Skin epidermis (tissue), 12 donors: ENCODE measurements around the gene APBB3.
"Not testable (repeated sequence)": the region's sequence is repeated elsewhere in the genome, so short reads cannot be mapped to it uniquely, and the experiment has no call there.

Experiments used
- H3K27ac ChIP-seq, 21 experiments: fragments of 200-600 bp; sonication (generic) in 11 of 21; one replicate each; pipeline ENCODE4 v1.5.0; 2020; ENCODE audit warnings: mild to moderate bottlenecking in 3 of 21, inconsistent platforms in 2 of 21, moderate library complexity in 2 of 21
- H3K4me3 ChIP-seq, 7 experiments: fragments of 200-600 bp; sonication (generic) in 2 of 7; one replicate each; pipeline ENCODE4 v1.5.0; 2020; ENCODE audit warnings: inconsistent platforms in 2 of 7, mild to moderate bottlenecking in 2 of 7, moderate library complexity in 1 of 7

The APBB3 gene, protein sequence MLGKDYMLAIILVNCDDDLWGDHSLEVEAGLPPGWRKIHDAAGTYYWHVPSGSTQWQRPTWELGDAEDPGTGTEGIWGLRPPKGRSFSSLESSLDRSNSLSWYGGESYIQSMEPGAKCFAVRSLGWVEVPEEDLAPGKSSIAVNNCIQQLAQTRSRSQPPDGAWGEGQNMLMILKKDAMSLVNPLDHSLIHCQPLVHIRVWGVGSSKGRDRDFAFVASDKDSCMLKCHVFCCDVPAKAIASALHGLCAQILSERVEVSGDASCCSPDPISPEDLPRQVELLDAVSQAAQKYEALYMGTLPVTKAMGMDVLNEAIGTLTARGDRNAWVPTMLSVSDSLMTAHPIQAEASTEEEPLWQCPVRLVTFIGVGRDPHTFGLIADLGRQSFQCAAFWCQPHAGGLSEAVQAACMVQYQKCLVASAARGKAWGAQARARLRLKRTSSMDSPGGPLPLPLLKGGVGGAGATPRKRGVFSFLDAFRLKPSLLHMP

DNA sequence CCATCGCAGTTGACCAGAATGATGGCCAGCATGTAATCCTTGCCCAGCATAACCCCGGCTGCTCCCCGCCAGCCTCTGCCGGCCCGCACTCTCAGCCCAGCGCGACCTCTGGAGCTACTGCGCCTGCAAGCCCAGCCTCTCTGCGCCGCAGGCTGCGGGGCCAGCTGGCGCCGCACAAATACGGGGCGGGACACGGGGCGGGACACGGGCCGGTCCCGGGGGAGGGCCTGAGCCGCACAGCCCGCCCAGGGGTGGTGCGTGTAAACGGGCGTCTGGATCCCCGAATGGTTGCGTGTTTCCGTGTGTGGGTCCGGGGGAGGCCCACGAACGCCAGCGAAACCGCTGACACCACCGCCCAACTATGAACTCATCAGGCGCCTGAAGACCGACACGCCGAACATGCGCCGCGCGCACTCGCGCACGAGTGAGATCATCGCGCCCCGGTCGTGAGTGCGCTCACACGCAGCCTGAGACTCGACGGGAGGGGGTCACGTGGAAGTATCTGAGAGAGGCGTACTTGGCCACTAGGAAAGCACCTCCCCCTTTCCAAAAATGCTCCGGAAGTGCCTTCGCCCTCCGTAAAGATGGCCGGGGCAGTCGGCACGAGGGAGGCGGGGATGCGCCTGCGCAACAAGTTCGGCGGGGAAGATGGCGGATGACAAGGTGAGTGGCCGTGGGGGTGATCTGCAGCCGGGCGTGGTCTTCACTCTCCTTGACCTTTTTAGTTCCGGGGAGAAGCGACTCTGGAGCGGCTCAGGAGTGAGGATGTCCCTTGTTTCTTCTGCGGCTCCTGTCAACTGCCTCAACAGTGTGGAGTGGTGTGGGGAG, at the start of gene APBB3, which contains the start of gene SLC35A4:
Gene APBB3, minus strand, starts transcription at position 403 of the 828 bp plus-strand sequence. Its CDS starts 353 bp downstream, at position 50.
Gene SLC35A4, plus strand, starts transcription at position 633 of the 828 bp plus-strand sequence. CDS start 2,342 bp downstream, outside the sequence.
- H3K4me3 ChIP-seq, result peak within 1 kb of the TSS; percentile 58 to 85 (median 65)
- peak within 1 kb of the TSS; percentile 43 to 95 (median 89) for H3K27ac ChIP-seq

DNA sequence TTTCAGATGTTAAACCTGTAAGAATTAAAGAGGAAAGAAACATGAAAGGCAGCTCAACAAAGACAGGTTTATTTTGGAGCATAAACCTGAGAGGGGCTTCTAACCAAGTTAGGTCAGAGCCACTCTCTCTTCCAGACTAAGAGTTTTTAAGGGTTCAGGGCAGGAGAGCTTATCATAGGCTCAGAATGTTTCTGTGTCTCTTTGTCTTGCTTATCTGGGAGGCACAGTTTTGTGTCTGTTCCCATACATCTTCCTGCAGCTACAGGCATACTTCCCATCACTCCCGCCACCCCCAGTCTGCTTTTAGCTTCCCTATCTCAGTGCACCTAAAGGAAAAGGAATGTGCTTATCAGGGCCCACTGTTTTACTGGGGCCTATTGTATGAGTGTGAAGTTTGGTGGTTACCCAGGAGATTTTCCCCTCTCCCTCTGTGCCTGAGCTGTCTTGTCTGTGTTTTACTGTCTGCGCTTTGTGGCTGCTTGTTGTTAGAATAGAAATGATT, 46.7 kb upstream of the APBB3 start:
- Histone ChIP-seq H3K4me3 (no peak overlapping the region), H3K27ac (peak overlapping the region in 16 of 21 experiments; percentile 4 to 75 (median 56))

DNA sequence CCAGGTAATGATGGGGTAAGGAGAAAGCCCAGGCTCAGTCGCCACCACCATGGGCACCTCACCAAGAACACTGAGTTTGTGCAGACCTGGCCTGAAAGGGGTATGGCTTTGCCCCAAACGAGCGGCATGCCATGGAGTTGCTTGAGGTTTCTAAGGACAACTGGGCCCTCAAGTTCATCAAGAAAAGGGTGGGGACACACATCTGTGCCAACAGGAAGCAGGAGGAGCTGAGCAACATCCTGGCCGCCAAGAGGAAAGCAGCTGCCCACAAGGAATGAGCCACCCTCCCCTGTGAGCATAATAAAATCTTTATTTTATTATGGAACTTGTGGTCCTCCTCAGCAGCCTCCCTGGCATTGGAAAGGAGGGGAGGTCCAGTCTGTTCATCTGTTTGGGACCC, 44.7 kb upstream of the APBB3 start:
- Histone ChIP-seq H3K4me3 (no peak overlapping the region), H3K27ac (peak overlapping the region in 17 of 21 experiments; percentile 1 to 70 (median 38))

DNA sequence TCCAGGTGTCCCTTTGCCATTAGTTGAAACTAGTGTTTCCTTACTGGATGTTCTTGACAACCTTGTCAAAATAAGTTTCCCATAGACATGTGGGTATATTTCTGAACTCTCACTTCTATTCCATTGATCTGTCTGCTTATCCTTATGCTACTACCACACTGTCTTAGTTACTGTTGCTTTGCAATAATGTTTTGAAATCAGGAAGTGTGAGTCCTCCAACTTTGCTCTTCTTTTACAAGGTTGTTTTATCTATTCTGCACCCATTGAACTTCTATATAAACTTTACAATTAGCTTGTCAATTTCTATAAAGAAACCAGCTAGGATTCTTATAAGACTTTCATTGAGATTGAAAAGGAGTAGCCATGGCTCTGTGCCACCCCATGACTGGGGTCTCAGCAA, 44.3 kb upstream of the APBB3 start:
- Histone ChIP-seq H3K4me3 (no peak overlapping the region), H3K27ac (peak overlapping the region in 13 of 21 experiments; percentile 12 to 70 (median 41))

DNA sequence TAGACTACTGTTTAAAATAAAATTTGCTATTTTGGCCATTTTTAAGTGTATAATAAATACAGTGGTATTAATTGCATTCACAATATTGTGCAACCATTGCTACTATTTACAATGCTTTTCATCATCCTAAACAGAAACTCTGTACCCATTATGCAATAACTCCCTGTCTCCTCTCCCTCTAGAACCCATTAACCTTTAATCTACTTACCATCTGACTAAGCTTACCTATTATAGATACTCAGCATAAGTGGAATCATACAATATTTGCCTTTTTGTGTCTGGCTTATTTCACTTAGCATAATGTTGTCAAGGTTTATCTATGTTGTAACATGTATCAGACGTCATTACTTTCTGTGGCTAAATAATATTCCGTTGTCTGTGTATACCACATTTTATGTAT, 42.6 kb upstream of the APBB3 start:
- Histone ChIP-seq H3K27ac (no peak overlapping the region), H3K4me3 (no peak overlapping the region)

DNA sequence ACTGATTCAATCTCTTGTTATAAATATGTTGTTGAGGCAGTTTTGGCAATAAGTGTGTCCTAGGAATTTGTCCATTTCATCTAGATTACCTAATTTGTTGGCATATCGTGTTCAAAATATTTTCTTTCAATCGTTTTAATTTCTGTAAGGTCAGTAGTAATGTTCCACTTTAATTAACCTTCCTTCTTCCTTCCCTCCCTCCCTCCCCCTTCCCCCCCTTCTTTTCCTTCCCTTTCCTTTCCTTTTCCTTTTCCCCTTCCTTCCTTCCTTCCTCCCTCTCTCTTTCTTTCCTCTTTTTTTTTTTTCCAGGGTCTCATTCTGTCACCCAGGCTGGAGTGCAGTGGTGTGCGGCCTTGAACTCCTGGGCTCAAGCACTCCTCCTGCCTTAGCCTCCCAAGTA, 41.5 kb upstream of the APBB3 start:
- no peak overlapping the region for H3K4me3 ChIP-seq
- peak overlapping the region in 1 of 21 experiments; percentile 21 for H3K27ac ChIP-seq

DNA sequence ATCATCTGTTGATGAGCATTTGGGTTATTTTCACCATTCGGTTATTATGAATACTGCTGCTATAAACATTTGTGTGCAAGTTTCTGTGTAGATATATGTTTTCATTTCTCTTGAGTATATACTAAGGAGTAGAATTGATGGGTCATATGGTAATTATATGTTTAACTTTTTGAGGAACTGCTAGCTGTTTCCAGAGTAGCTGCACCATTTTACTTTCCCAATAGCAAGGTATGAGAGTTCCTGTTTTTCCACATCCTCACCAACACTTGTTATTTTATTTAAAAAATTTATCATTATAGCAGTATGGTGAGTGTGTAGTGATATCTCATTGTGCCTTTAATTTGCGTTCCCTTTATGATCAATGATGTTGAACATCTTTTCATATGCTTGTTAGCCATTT, 39.3 kb upstream of the APBB3 start:
- Histone ChIP-seq H3K4me3 (no peak overlapping the region), H3K27ac (peak overlapping the region in 2 of 21 experiments; percentile 5 to 23)

DNA sequence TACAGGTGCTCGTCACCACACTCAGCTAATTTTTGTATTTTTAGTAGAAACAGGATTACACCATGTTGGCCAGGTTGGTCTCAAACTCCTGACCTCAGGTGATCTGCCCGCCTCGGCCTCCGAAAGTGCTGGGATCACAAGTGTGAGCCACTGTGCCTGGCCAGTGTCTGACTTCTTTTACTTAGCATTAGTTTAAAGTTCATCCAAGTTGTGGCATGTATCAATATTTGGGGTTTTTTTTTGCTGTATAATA, 39.0 kb upstream of the APBB3 start:
- peak overlapping the region in 4 of 21 experiments; percentile 5 to 23 (median 14) for H3K27ac ChIP-seq
- H3K4me3 ChIP-seq, result not testable (repeated sequence)

DNA sequence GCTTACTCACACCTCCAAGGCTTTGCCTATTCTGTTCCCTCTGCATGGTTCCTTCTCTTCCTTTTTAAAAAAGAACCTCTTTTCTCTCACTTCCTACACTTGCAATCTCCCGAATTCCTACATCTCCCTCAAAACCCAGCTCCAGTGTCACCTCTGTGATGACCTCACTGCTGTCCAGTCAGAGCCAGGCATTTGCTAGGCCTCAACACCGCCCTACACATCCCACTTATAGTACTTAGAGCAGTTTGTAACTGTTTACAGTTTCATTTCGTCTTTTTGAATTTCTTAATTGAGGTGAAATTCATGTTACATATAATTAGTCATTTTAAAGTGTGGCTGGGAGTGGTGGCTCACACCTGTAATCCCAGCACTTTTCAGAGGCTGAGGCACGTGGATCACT, 37.7 kb upstream of the APBB3 start:
- no peak overlapping the region for H3K4me3 ChIP-seq
- peak overlapping the region in 5 of 21 experiments; percentile 31 to 71 (median 53) for H3K27ac ChIP-seq

DNA sequence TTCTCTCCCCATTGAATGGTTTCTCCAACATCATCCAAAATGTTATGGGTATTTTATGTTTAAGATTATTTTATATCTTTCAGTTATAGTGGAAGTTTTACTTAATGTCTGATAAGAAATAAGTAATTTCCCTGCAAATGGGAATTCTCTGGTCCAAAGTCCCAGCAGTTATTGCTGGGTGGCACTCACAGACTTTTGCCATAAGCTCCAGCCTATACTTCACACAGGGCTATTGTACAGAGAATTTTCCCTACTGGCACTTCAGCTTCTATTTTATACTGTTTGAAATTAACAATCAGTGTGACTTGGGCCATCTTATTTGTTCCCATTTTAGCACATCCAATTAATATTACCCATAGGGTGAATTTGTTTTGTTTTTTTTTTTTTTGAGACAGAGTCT, 35.7 kb upstream of the APBB3 start:
- H3K4me3 ChIP-seq, result no peak overlapping the region
- no peak overlapping the region for H3K27ac ChIP-seq

DNA sequence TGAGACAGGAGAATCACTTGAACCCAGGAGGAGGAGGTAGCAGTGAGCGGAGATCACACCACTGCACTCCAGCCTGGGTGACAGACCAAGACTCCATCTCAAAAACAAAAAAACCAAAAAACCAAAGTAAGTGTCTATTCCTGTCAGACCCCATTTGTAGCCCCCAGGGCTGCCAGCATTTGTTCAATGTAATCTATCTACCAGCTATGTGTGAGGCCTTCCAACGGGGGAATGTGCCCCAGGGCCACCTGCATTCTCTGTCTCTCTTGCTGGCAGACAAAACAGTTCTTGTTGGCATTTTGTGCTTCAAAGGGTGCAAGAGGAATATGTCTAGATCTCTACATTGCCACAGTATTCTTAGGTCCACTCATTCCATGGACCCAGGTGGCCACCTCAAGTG, 34.4 kb upstream of the APBB3 start:
- no peak overlapping the region for H3K4me3 ChIP-seq
- no peak overlapping the region for H3K27ac ChIP-seq

DNA sequence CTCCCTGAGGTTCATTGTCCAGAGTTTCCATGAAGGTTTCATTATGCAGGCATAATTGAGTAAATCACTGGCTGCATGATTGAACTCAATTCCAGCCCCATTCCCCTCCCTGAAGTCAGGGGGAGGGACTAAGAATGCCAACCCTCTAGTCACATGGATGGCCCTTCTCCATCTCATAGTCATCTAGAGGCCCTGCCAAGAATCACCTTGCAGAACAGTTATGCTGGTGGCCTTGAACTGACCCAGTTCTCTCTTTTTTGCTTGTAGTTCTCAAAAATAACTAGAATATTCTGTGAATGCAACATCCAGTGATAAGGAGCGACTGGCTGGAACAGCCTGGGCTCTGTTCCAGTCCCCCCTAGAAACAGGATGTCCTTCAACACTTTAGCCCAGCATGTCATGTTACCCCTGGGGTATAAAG, 31.9 kb upstream of the APBB3 start:
- H3K4me3 ChIP-seq, result no peak overlapping the region
- H3K27ac ChIP-seq, result peak overlapping the region in 9 of 21 experiments; percentile 4 to 54 (median 25)

DNA sequence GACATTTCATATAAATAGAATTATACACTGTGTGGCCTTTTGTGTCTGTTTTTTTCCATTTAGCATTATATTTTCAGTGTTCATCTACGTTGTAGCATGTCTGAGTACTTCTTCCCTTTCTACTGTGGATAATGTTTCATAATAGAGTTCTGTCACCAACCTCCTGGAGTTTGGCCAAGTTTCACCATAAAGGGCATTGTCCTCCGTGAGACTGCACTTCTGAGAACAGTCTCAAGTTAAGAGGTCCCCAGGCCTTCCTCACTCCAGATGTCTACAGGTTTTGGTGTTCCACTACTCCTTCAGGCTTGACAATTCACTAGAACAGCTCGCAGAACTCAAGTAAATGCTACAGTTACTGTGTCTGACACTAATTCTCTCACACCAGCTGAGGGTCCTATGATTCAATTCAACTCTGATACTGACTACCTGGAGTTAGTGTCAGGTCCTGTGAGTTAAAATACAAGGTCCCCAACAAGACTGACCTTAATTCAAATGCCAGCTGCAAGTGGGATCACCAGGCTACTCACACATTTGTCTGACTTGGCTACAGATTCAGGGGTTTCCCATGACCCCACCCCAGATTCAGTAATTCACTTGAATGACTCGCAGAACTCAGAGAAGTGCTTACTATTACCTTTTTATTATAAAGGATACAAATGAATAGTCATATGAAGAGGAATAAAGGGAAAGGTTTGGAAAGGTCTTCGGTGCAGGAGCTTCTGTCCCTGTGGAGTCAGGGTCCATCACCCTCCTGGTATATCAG, 31.3 kb upstream of the APBB3 start:
- Histone ChIP-seq H3K4me3 (no peak overlapping the region), H3K27ac (peak overlapping the region in 13 of 21 experiments; percentile 4 to 65 (median 31))

DNA sequence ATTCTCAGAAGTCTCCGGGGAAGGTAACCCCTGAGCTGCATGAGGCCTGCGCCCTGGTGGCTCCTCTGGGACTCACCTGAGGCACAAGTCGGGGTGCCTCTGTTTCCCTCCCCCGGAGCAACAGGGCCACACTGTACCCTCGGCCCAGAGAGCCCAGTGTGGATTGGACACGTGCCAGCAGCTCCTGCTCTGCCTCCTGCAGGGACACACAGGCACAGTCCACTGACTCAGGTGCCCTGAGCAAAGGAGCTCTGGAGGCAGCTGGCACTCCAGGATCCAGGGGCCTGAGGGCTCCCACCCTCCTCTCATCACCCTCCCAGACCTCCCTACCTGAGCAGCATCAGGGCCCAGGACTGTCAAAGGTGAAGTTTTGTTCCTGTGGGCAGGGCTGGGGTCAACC, 29.8 kb upstream of the APBB3 start:
- H3K27ac ChIP-seq, result peak overlapping the region in 12 of 21 experiments; percentile 5 to 69 (median 48)
- H3K4me3 ChIP-seq, result no peak overlapping the region

DNA sequence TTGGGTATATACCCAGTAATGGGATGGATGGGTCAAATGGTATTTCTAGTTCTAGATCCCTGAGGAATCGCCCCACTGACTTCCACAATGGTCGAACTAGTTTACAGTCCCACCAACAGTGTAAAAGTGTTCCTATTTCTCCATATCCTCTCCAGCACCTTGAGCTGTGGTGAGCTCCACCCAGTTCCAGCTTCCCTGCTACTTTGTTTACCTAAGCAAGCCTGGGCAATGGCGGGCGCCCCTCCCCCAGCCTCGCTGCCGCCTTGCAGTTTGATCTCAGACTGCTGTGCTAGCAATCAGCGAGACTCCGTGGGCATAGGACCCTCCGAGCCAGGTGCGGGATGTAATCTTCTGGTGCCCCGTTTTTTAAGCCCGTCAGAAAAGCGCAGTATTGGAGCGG, 28.7 kb upstream of the APBB3 start:
- Histone ChIP-seq H3K27ac (peak overlapping the region in 6 of 21 experiments; percentile 29 to 69 (median 47)), H3K4me3 (peak overlapping the region in 3 of 7 experiments; percentile 13 to 21 (median 20))

DNA sequence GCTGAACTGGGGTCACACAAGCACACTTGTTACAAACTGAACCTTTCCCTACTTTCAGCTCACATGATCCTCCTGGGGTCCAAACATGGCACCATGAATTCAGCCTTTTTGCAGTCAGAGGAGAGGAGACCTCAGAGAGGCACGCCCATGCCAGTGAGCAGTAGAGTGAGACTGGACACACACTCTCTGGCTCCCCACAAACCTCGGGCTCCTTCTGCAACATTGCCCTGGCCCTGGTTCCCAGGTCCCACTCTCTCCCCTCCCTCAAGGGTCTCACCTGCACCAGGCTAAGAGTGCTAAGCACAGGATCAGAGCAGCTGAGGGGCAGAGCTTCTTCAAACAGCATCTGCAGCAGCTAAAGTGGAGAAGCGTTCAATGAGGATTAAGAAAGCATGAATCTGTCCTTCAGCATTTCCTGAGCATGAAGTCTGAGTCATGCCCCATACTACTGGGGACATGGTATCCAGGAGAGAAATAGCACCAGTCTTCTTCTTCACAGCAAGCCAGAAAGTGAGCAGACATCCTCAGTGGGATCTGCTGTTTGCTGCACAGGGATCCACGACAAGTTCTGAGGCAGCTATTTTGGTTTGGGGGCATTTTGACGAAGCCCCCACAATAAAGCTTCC, 27.5 kb upstream of the APBB3 start:
- Histone ChIP-seq H3K27ac (peak overlapping the region in 4 of 21 experiments; percentile 46 to 63 (median 58)), H3K4me3 (peak overlapping the region in 1 of 7 experiments; percentile 4)

DNA sequence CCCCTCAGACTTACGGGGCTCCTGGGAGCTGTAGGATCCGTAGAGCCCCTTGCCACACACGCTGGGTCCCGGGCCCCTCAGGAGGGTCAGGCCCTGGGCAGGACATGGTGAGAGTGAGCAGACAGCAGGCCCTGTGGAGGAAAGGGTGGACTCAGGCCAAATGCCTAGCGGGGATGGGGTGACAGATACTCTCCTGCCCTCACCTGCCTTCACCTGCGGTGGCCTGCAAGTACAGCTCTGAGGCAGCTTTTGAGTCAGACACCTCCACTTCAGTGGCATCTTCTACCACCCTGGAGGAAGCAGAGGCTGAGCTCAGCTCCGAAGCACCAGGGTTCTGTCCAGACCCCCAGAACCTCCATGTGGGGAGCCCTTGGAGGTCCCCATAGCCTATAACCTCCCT, 26.5 kb upstream of the APBB3 start:
- H3K4me3 ChIP-seq, result no peak overlapping the region
- H3K27ac ChIP-seq, result peak overlapping the region in 7 of 21 experiments; percentile 6 to 63 (median 46)

DNA sequence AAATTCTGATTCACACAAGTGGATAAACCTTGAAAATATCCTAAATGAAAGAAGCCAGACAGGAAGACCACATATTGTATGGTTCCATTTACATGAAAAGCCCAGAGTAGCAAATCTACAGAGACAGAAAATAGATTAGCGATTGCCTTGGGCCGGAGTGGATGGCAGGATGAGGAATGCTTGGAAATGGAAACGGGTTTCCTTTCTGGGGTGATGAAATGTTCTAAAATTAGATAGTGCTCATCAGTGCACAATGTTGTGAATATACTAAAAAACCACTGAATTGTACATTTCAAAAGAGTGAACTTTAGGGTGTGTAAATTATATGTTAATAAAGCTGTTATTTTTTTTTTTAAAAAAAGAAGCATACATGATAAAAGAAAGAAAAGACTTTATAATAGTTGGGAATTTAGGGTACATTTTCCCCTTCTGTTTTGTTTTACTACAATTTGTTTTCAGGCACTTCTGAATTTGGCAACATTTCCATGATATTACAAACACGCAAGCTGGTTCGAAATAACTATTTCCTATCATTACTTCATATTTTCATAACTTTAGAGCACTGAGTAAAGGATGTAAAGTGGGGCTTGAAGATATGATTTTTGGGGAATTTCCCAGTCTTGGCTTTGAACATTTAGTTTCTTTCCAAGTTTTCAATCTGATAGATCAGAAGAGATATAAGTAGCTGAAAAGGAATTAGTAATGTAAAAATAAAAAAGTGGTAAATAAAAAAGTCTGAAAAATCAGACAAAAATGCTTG, 24.1 kb upstream of the APBB3 start:
- Histone ChIP-seq H3K27ac (peak overlapping the region in 6 of 21 experiments; percentile 1 to 50 (median 19)), H3K4me3 (no peak overlapping the region)
